ENCODE data around the gene NF1. TPM values are rescaled to one million over a fixed set of nuclear protein-coding genes. Genes with fewer than 3 reads are reported as not detected.

Gene NF1
- total and polyA plus RNA-seq, 2 of the 13 experiments (the other 11 are each of a cell fraction or from before 2014, with no cell fraction given): 21.5 to 26.5 TPM

DNA sequence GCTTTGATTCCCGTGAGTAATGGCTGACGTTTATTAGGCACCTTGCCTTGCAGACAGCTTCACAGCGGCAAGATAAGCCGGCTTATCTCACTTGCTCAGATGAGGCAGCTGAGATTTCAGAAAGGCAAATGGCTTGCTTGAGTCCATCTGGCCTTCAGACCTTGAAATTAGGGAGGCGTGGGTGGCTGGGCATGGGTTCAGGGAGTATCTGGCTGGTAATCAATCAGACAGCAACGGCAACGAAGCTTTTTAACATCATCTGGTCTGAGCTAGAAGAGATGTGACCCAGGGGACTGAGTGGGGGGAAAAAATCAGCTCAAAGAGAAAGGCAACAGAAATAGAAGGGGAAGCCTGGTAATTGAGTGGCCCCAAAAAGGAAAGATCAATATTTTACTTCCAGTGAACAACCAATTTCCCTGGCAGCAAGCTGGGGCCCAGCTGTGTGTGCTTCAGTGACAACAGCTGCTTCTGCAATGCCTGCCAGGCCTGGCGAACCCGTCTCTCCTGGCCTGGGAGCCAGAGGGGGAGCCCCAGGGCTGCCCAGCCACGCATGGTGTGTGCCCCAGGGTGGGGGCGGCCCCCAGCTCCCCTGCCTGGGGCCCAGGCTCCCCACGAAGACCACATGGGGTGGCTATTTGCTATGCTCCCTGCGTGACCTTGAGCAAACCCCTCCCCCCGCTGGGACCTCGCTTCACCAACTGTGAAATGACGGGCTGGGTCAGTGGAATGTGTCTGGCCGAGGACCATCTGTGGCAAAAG is 330.7 kb downstream of the NF1 start (continued):
- TF ChIP-seq SOX6 (IDR thresholded peaks at IDR 0.05) (no peak), SOX6 (CRISPR knock-in tag; IDR thresholded peaks at IDR 0.05) (peak; percentile 35; the same call in 1 of the 2 replicates), TBX2 (CRISPR knock-in tag; IDR thresholded peaks at IDR 0.05; ENCODE audit: borderline replicate concordance) (no peak; the same call in 1 of the 2 replicates), ZBTB1 (CRISPR knock-in tag; IDR thresholded peaks at IDR 0.05; ENCODE audit: borderline replicate concordance) (no peak), GPN1 (CRISPR knock-in tag; IDR thresholded peaks at IDR 0.05; ENCODE audit: borderline replicate concordance) (no peak), TBL1XR1 (IDR thresholded peaks at IDR 0.05; ENCODE audit: borderline replicate concordance, low read length, partially characterized antibody) (peak; percentile 18), SMAD3 (CRISPR knock-in tag; IDR thresholded peaks at IDR 0.05) (no peak), ZNF281 (CRISPR knock-in tag; IDR thresholded peaks at IDR 0.05; ENCODE audit: borderline replicate concordance) (peak; percentile 91), ZFX (CRISPR knock-in tag; IDR thresholded peaks at IDR 0.05; ENCODE audit: low read depth) (peak; percentile 43; the same call in 1 of the 2 replicates), PPARG (CRISPR knock-in tag; conservative IDR thresholded peaks at IDR 0.05) (0 out of 2 replicates have a peak, but pooled peaks have one; percentile 14), ZNF3 (CRISPR knock-in tag; IDR thresholded peaks at IDR 0.05) (no peak), LCORL (IDR thresholded peaks at IDR 0.05) (no peak), LCORL (CRISPR knock-in tag; IDR thresholded peaks at IDR 0.05) (peak; percentile 31; the same call in 1 of the 2 replicates), ZNF720 (CRISPR knock-in tag; IDR thresholded peaks at IDR 0.05) (no peak), GFI1 (CRISPR knock-in tag; IDR thresholded peaks at IDR 0.05; ENCODE audit: borderline replicate concordance) (peak; percentile 39; the same call in 1 of the 2 replicates), LRRFIP1 (CRISPR knock-in tag; conservative IDR thresholded peaks at IDR 0.05) (no peak), GATAD2A (CRISPR knock-in tag; IDR thresholded peaks at IDR 0.05) (0 out of 2 replicates have a peak, but pooled peaks have one; percentile 9), HDAC1 (CRISPR knock-in tag; IDR thresholded peaks at IDR 0.05) (0 out of 2 replicates have a peak, but pooled peaks have one; percentile 14), ZNF703 (CRISPR knock-in tag; IDR thresholded peaks at IDR 0.05; ENCODE audit: borderline replicate concordance) (no peak), SALL1 (CRISPR knock-in tag; IDR thresholded peaks at IDR 0.05) (0 out of 2 replicates have a peak, but pooled peaks have one; percentile 37)
- TF ChIP-seq, protein P1, sequence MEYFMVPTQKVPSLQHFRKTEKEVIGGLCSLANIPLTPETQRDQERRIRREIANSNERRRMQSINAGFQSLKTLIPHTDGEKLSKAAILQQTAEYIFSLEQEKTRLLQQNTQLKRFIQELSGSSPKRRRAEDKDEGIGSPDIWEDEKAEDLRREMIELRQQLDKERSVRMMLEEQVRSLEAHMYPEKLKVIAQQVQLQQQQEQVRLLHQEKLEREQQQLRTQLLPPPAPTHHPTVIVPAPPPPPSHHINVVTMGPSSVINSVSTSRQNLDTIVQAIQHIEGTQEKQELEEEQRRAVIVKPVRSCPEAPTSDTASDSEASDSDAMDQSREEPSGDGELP (IDR thresholded peaks at IDR 0.05; ENCODE audit: borderline replicate concordance, low read depth): peak; percentile 44; the same call in 1 of the 2 replicates
- TF ChIP-seq, protein P2, sequence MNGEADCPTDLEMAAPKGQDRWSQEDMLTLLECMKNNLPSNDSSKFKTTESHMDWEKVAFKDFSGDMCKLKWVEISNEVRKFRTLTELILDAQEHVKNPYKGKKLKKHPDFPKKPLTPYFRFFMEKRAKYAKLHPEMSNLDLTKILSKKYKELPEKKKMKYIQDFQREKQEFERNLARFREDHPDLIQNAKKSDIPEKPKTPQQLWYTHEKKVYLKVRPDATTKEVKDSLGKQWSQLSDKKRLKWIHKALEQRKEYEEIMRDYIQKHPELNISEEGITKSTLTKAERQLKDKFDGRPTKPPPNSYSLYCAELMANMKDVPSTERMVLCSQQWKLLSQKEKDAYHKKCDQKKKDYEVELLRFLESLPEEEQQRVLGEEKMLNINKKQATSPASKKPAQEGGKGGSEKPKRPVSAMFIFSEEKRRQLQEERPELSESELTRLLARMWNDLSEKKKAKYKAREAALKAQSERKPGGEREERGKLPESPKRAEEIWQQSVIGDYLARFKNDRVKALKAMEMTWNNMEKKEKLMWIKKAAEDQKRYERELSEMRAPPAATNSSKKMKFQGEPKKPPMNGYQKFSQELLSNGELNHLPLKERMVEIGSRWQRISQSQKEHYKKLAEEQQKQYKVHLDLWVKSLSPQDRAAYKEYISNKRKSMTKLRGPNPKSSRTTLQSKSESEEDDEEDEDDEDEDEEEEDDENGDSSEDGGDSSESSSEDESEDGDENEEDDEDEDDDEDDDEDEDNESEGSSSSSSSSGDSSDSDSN (CRISPR knock-in tag; IDR thresholded peaks at IDR 0.05): no peak
